Bronchial epithelial cell (primary cell): ENCODE measurements around the gene PIAS3. TPM values are rescaled to one million over a fixed set of nuclear protein-coding genes. Genes with fewer than 3 reads are reported as not detected.

ENCODE experiments used
- DNase-seq: peaks from one replicate; pipeline ENCODE4 v3.0.0-alpha.2; 2010; ENCODE audit warnings: low read depth
- FAIRE-seq: peaks from 2 replicates; lab custom pipeline; 2011; peaks lifted over from hg19 to GRCh38; lab: Jason Lieb, UNC
- H3K27me3 ChIP-seq: 2 replicates; pipeline ENCODE4 v1.5.1; 2011; ENCODE audit warnings: low read length; ENCODE audit not compliant: control insufficient read depth, insufficient read depth
- H3K36me3 ChIP-seq: 2 replicates; pipeline ENCODE4 v1.5.1; 2011; ENCODE audit warnings: low read length; ENCODE audit not compliant: control insufficient read depth, insufficient read depth
- H3K4me3 ChIP-seq: 2 replicates; pipeline ENCODE4 v1.5.1; 2011; ENCODE audit warnings: mild to moderate bottlenecking, low read depth, low read length, control low read depth
- total RNA-seq: library from RNA; depleted of rRNA; stranded (reverse); fragments of >200 nt; gene quantifications from 2 replicates; pipeline ENCODE4 v1.2.1, GENCODE V29; 2014
- TF ChIP-seq, protein P1 (sequence below): IDR thresholded peaks from 2 replicates; pipeline ENCODE4 v1.5.1; 2011; ENCODE audit warnings: mild to moderate bottlenecking, moderate library complexity, low read length, control low read depth, inconsistent platforms; ENCODE audit not compliant: insufficient read depth, severe bottlenecking

Gene PIAS3
- total RNA-seq, 1 donor from 2014 or later = 5.0 TPM

DNA sequence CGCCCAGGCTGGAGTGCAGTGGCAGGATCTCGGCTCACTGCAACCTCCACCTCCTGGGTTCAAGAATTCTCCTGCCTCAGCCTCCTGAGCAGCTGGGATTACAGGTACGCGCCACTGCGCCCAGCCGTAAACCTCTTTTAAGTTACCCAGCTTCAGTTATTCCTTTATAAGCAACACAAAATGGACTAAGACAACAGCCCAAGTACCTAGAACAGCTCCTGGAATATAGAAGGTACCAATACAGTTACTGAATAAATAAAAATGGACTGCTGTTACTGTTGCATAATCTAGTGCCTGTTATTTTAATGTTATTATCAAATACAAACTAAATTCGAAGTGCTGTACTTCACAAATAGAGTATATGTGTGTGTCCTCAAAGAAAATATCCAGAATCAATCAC lies 52.0 kb downstream of the PIAS3 start:
- DNase-seq = no peak
- TF ChIP-seq, protein P1, sequence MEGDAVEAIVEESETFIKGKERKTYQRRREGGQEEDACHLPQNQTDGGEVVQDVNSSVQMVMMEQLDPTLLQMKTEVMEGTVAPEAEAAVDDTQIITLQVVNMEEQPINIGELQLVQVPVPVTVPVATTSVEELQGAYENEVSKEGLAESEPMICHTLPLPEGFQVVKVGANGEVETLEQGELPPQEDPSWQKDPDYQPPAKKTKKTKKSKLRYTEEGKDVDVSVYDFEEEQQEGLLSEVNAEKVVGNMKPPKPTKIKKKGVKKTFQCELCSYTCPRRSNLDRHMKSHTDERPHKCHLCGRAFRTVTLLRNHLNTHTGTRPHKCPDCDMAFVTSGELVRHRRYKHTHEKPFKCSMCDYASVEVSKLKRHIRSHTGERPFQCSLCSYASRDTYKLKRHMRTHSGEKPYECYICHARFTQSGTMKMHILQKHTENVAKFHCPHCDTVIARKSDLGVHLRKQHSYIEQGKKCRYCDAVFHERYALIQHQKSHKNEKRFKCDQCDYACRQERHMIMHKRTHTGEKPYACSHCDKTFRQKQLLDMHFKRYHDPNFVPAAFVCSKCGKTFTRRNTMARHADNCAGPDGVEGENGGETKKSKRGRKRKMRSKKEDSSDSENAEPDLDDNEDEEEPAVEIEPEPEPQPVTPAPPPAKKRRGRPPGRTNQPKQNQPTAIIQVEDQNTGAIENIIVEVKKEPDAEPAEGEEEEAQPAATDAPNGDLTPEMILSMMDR = no peak
- Histone ChIP-seq H3K27me3 (no peaks in the 10 kb centered on the region), H3K36me3 (no peaks in the 10 kb centered on the region), H3K4me3 (no peak overlapping the region)
- no peak for FAIRE-seq

DNA sequence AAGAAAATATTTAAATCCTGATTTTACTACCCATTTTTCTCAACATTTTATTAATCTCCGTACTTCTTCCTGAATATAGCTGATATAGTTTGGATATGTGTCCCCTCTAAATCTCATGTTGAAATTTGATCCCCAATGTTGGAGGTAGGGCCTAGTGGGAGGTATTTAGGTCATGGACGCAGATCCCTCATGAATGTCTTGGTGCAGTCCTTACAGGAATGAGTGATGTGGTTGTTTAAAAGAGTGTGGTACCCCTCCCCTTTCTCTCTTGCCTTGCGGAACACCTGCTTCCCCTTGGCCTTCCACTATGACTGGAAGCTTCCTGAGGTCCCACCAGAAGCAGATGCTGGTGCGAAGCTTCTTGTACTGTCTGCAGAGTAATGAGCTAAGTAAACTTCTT lies 52.5 kb downstream of the PIAS3 start:
- H3K27me3 ChIP-seq = no peaks in the 10 kb centered on the region
- DNase-seq (no peak), FAIRE-seq (no peak)
- no peak overlapping the region for H3K4me3 ChIP-seq
- no peaks in the 10 kb centered on the region for H3K36me3 ChIP-seq
- TF ChIP-seq, protein P1 = no peak

DNA sequence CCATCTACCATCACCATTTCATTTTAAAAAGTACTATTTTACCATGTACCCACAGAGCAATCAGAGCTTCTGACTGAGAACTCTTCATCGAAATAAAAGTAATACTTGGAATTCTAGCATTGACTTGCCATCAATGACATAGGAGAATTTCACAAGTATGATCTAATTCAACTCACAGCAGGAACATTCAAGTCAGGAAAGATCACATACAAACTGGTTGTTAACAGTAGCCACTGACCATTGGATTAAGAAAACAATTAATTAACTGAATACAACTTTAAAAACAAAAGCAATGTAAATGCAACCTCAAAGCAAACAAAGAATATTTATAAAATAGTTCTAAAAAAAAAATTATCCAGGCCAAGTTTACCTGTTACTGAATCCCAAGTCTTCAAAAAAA lies 53.8 kb downstream of the PIAS3 start:
- H3K36me3 ChIP-seq = no peaks in the 10 kb centered on the region
- DNase-seq = peak; percentile 23
- H3K27me3 ChIP-seq = no peaks in the 10 kb centered on the region
- TF ChIP-seq, protein P1 = no peak
- H3K4me3 ChIP-seq = no peak overlapping the region
- no peak for FAIRE-seq

DNA sequence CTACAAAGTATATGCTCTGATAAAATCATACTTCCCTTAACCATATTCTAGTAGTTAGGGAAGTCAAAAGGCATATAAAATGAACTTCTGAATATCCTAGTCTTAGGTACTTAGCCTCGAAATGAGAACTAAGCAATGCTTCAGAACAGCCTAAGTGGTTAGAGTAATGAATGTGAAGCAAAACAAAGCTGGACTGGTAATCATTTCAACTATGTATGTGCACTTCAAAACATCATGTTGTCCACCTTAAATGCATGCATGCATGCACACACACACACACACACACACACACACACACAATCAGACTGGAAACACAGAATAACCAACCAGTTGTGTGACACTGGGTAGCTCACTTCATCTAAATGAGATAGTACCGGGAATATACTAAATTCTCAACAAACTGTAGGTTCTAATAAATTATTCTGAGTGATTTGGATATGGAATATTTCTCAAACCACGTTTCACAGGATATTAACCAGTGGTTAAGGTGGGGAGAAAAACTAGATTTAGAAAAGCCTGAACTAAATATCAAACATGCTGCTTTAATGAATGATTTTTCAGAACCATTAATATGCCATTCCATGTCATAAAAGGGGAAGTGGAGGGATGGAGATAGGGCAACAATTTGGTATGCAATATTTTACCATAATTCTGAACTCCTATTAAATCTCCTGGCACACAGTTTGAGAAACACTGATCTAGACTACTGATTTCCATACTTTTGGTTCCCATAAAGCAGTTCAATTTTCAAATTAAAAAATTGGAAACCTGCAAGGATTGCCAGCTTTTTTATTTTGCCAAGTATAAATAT lies 54.4 kb downstream of the PIAS3 start:
- DNase-seq (no peak), FAIRE-seq (no peak)
- no peaks in the 10 kb centered on the region for H3K36me3 ChIP-seq
- H3K4me3 ChIP-seq = no peak overlapping the region
- TF ChIP-seq, protein P1 = no peak
- no peaks in the 10 kb centered on the region for H3K27me3 ChIP-seq

DNA sequence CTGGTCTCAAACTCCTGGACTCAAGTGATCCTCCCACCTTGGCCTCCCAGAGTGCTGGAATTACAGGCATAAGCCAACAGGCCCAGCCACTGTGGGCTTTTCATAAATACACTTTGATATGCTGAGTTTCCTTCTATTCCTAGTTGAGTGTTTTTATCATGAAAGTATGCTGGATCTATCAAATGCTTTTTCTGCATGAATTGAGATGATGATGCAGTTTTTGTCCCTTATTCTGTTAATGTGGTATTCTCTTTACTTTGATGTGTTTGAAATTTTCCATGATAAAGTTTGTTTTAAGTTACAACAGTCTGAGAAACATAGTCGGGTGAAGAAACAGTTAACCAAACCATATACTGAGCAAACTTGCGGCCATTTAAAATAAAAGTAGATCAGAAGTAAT lies 59.1 kb downstream of the PIAS3 start:
- no peak overlapping the region for H3K4me3 ChIP-seq
- TF ChIP-seq, protein P1 = no peak
- DNase-seq (no peak), FAIRE-seq (no peak)
- no peaks in the 10 kb centered on the region for H3K27me3 ChIP-seq
- no peaks in the 10 kb centered on the region for H3K36me3 ChIP-seq

Other genes with a start within 250 kb of the PIAS3 start
- under 0.01 and 0.26 TPM in 2 replicates for gene PDZK1, start 151.7 kb downstream of the PIAS3 start, total RNA-seq
- gene CD160, start 139.6 kb downstream of the PIAS3 start, total RNA-seq = not detected in 2 replicates
- gene RNF115, start 35.0 kb downstream of the PIAS3 start, total RNA-seq = 8.4 and 9.0 TPM in 2 replicates
- 22.9 and 28.2 TPM in 2 replicates for gene POLR3C, start 34.9 kb downstream of the PIAS3 start, total RNA-seq
- 0.53 and 1.2 TPM in 2 replicates for gene NUDT17, start 13.5 kb downstream of the PIAS3 start, total RNA-seq
- 1.3 and 3.7 TPM in 2 replicates for gene ANKRD35, start 26.8 kb upstream of the PIAS3 start, total RNA-seq
- gene ITGA10, start 51.0 kb upstream of the PIAS3 start, total RNA-seq = 0.26 and 0.77 TPM in 2 replicates
- gene PEX11B, start 59.6 kb upstream of the PIAS3 start, total RNA-seq = 22.6 and 26.4 TPM in 2 replicates
- 221 and 230 TPM in 2 replicates for gene RBM8A, start 68.4 kb upstream of the PIAS3 start, total RNA-seq
- gene LIX1L, start 98.9 kb upstream of the PIAS3 start, total RNA-seq = 1.8 and 3.4 TPM in 2 replicates
- under 0.01 TPM in 2 replicates for gene ANKRD34A, start 105.5 kb upstream of the PIAS3 start, total RNA-seq
- 4.7 and 11.0 TPM in 2 replicates for gene POLR3GL, start 105.6 kb upstream of the PIAS3 start, total RNA-seq
- 9.0 and 913 TPM in 2 replicates for gene TXNIP, start 137.5 kb upstream of the PIAS3 start, total RNA-seq
- not detected in 2 replicates for gene HJV, start 162.7 kb upstream of the PIAS3 start, total RNA-seq